Islet of Langerhans (tissue), 1 donor: ENCODE results near the gene SDR42E1.
A peak's percentile ranks its signal among the peaks of the same experiment; 100 is the strongest.
"Not testable (repeated sequence)": the region's sequence is repeated elsewhere in the genome, so short reads cannot be mapped to it uniquely, and the experiment has no call there.

Experiments used
- FAIRE-seq: peaks from one replicate; lab custom pipeline; 2011; peaks lifted over from hg19 to GRCh38; lab: Jason Lieb, UNC

SDR42E1 gene

GRCh38 chr16:82004601-82005000 lies 6.7 kb downstream of the SDR42E1 start:
- no peak for FAIRE-seq

- FAIRE-seq = no peak
These were observed 8.4 kb downstream of the SDR42E1 start for GRCh38 chr16:82002831-82003230.

GRCh38 chr16:81997738-81998137 lies 13.5 kb downstream of the SDR42E1 start:
- no peak for FAIRE-seq

GRCh38 chr16:81996664-81997509 lies 14.4 kb downstream of the SDR42E1 start:
- FAIRE-seq = no peak

GRCh38 chr16:81995651-81996050 lies 15.6 kb downstream of the SDR42E1 start:
- FAIRE-seq = no peak

- FAIRE-seq = no peak
These were observed 16.8 kb downstream of the SDR42E1 start for GRCh38 chr16:81994485-81994884.

- no peak for FAIRE-seq
These were observed 18.4 kb downstream of the SDR42E1 start for GRCh38 chr16:81992859-81993258.

GRCh38 chr16:81987706-81988105 lies 23.6 kb downstream of the SDR42E1 start:
- no peak for FAIRE-seq

GRCh38 chr16:81987121-81987520 lies 24.1 kb downstream of the SDR42E1 start:
- no peak for FAIRE-seq

GRCh38 chr16:81977335-81977942 lies 33.8 kb downstream of the SDR42E1 start:
- not testable (repeated sequence) for FAIRE-seq

GRCh38 chr16:81975637-81976036 lies 35.6 kb downstream of the SDR42E1 start:
- FAIRE-seq = no peak

GRCh38 chr16:81973737-81974136 lies 37.5 kb downstream of the SDR42E1 start:
- FAIRE-seq = no peak

GRCh38 chr16:81971853-81972252 lies 39.4 kb downstream of the SDR42E1 start:
- no peak for FAIRE-seq

GRCh38 chr16:81967358-81967757 lies 43.9 kb downstream of the SDR42E1 start:
- no peak for FAIRE-seq

GRCh38 chr16:81964808-81965207 lies 46.5 kb downstream of the SDR42E1 start:
- FAIRE-seq = no peak

GRCh38 chr16:81956213-81956948 lies 54.9 kb downstream of the SDR42E1 start:
- no peak for FAIRE-seq

GRCh38 chr16:81951564-81951963 lies 59.7 kb downstream of the SDR42E1 start:
- FAIRE-seq = peak; percentile 56

- no peak for FAIRE-seq
These were observed 65.1 kb downstream of the SDR42E1 start for GRCh38 chr16:81946206-81946605.

- no peak for FAIRE-seq
These were observed 65.6 kb downstream of the SDR42E1 start for GRCh38 chr16:81945665-81946064.

- no peak for FAIRE-seq
These were observed 69.2 kb downstream of the SDR42E1 start for GRCh38 chr16:81942007-81942601.

GRCh38 chr16:81940781-81941560 lies 70.3 kb downstream of the SDR42E1 start:
- FAIRE-seq = peak; percentile 84
